Smooth muscle cell (in vitro differentiated cells): ENCODE data around the gene DGKQ. TPM values are rescaled to one million over a fixed set of nuclear protein-coding genes. Genes with fewer than 3 reads are reported as not detected.
A peak's percentile ranks its signal among the peaks of the same experiment; 100 is the strongest.

Experiments
- DNase-seq: peaks from one replicate; lab custom pipeline; 2025; ENCODE audit not compliant: unreplicated experiment; lab: John Stamatoyannopoulos, UW
- H2AFZ ChIP-seq: fragments of 200-600 bp; sonication (generic); 2 replicates; pipeline ENCODE4 v1.6.0; 2016; ENCODE audit warnings: antibody characterized with exemption, low read depth, mild to moderate bottlenecking
- H3F3A ChIP-seq: fragments of 200-600 bp; sonication (generic); 2 replicates; pipeline ENCODE4 v1.6.0; 2017; ENCODE audit warnings: antibody characterized with exemption, low read depth
- H3K27ac ChIP-seq: fragments of 200-600 bp; sonication (generic); 2 replicates; pipeline ENCODE4 v1.5.1; 2016; ENCODE audit warnings: low read depth, mild to moderate bottlenecking
- H3K27me3 ChIP-seq: fragments of 200-600 bp; sonication (generic); 2 replicates; pipeline ENCODE4 v1.6.1; 2016; ENCODE audit warnings: low read depth, mild to moderate bottlenecking
- H3K36me3 ChIP-seq: fragments of 200-600 bp; sonication (generic); 2 replicates; pipeline ENCODE4 v1.5.1; 2016; ENCODE audit warnings: low read depth
- H3K4me1 ChIP-seq: fragments of 200-600 bp; sonication (generic); 2 replicates; pipeline ENCODE4 v1.5.1; 2016; ENCODE audit warnings: low read depth
- H3K4me2 ChIP-seq: fragments of 200-600 bp; sonication (generic); 2 replicates; pipeline ENCODE4 v1.6.0; 2016; ENCODE audit warnings: mild to moderate bottlenecking
- H3K4me3 ChIP-seq: fragments of 200-600 bp; sonication (generic); 2 replicates; pipeline ENCODE4 v1.5.1; 2016; ENCODE audit warnings: mild to moderate bottlenecking
- H3K79me2 ChIP-seq: fragments of 200-600 bp; sonication (generic); 2 replicates; pipeline ENCODE4 v1.6.0; 2016; ENCODE audit warnings: low read depth, mild to moderate bottlenecking
- H3K9ac ChIP-seq: fragments of 200-600 bp; sonication (generic); 2 replicates; pipeline ENCODE4 v1.6.0; 2016; ENCODE audit warnings: low read depth
- H3K9me3 ChIP-seq: fragments of 200-600 bp; sonication (generic); replicated peaks from 2 replicates; pipeline ENCODE4 v1.5.1; 2016; ENCODE audit warnings: low read depth
- H4K20me1 ChIP-seq: fragments of 200-600 bp; sonication (generic); 2 replicates; pipeline ENCODE4 v1.6.0; 2016; ENCODE audit warnings: low read depth
- WGBS: methylation state at CpG from one replicate; pipeline ENCODE4 v1.1.7; 2016; ENCODE audit warnings: low lambda C conversion rate; 5-methylcytosine and 5-hydroxymethylcytosine counted together
- polyA plus RNA-seq: library from polyadenylated mRNA; unstranded; fragments of >200 nt; fragmentation: Nextera tagmentation; extraction: Ambion mirVana; gene quantifications from 2 replicates; pipeline ENCODE4 v1.2.1, GENCODE V29; 2016
- total RNA-seq: library from RNA; depleted of rRNA; stranded (reverse); fragments of >200 nt; gene quantifications from 2 replicates; pipeline ENCODE4 v1.2.3, GENCODE V29; 2014
- TF ChIP-seq, protein P1 (sequence below): fragments of 200-600 bp; sonication (generic); IDR thresholded peaks from 2 replicates; pipeline ENCODE4 v1.5.1; 2017; ENCODE audit warnings: borderline replicate concordance, mild to moderate bottlenecking, antibody characterized with exemption; ENCODE audit not compliant: insufficient read depth, poor library complexity, severe bottlenecking

DGKQ gene
- total and polyA plus RNA-seq, 2 experiments from 2014 or later, result 4.2 to 16.2 TPM

DNA sequence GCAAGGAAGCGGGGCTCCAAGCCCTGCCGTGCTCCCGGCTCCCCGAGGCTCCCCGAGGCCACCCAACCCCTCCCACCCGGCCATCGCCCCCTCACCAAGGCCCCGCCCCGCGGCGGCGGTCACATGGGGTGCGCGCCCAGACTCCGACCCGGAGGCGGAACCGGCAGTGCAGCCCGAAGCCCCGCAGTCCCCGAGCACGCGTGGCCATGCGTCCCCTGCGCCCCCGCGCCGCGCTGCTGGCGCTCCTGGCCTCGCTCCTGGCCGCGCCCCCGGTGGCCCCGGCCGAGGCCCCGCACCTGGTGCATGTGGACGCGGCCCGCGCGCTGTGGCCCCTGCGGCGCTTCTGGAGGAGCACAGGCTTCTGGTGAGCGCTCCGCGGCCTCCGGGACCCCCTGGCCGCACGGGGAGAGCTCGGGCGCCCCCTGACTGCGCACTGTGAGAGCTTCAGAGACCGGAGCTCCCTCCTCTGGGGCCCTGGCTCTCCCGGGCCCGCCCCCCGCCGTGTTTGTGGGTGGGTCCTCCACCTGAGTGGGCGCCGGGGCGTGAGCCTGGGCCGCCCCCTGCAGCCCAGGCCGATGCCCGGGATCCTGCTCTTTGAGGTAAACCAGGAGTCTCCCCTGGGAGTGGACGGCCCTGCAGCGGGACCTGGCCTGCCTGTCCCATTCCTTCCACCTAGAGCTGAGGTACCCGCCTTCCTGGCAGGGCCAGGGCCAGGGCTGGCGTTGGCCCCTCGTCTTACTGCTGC is 13.7 kb upstream of the DGKQ start, which contains the start of gene IDUA:
TSS of gene IDUA (plus strand) at position 166 of the 745 bp plus-strand sequence. CDS start at position 207, 41 bp downstream.
- Histone ChIP-seq H3K36me3 (no peaks in the 10 kb centered on the region), H2AFZ (peak within 1 kb of the TSS; percentile 93), H3K27ac (peak within 1 kb of the TSS; percentile 4), H3F3A (no peaks in the 10 kb centered on the region), H3K4me2 (peak within 1 kb of the TSS; percentile 90), H3K9me3 (no peaks in the 10 kb centered on the region), H3K4me1 (peaks cover 18% of the 10 kb centered on the region), H3K9ac (peak within 1 kb of the TSS; percentile 74), H4K20me1 (no peaks in the 10 kb centered on the region), H3K79me2 (no peaks in the 10 kb centered on the region), H3K4me3 (peak within 1 kb of the TSS; percentile 69), H3K27me3 (no peaks in the 10 kb centered on the region)
- WGBS, result 6% methylated on average over 39 of the region's 69 CpGs
- peak; percentile 78 for DNase-seq
- TF ChIP-seq, protein P1, sequence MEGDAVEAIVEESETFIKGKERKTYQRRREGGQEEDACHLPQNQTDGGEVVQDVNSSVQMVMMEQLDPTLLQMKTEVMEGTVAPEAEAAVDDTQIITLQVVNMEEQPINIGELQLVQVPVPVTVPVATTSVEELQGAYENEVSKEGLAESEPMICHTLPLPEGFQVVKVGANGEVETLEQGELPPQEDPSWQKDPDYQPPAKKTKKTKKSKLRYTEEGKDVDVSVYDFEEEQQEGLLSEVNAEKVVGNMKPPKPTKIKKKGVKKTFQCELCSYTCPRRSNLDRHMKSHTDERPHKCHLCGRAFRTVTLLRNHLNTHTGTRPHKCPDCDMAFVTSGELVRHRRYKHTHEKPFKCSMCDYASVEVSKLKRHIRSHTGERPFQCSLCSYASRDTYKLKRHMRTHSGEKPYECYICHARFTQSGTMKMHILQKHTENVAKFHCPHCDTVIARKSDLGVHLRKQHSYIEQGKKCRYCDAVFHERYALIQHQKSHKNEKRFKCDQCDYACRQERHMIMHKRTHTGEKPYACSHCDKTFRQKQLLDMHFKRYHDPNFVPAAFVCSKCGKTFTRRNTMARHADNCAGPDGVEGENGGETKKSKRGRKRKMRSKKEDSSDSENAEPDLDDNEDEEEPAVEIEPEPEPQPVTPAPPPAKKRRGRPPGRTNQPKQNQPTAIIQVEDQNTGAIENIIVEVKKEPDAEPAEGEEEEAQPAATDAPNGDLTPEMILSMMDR, result peak; percentile 32

DNA sequence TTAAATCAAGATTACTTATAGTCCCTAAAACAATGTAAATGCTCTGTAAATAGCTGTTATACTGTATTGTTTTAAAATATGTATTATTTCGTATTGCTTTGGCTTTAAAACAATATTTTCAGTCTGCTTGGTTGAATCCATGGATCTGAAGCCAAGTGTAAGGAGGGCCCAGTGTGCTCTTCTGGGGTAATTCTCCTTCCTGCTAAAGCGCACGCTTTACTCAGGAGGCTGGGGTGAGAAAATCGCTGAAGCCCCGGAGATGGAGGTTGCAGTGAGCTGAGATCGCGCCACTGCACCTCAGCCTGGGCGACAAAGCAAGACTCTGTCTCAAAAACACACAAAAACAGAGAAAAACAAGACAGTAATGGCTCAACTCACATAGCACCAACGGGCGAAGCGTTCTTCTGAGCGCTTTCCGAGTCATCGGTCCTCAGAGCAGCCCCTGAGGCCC is 13.1 kb upstream of the DGKQ start:
- Histone ChIP-seq H3K4me3 (peak overlapping the region; percentile 69), H3K79me2 (no peaks in the 10 kb centered on the region), H4K20me1 (no peaks in the 10 kb centered on the region), H2AFZ (peak overlapping the region; percentile 93), H3K9me3 (no peaks in the 10 kb centered on the region), H3K4me1 (peaks cover 18% of the 10 kb centered on the region), H3K9ac (peak overlapping the region; percentile 74), H3K4me2 (peak overlapping the region; percentile 90), H3K27me3 (no peaks in the 10 kb centered on the region), H3K27ac (no peak overlapping the region), H3K36me3 (no peaks in the 10 kb centered on the region), H3F3A (no peaks in the 10 kb centered on the region)
- TF ChIP-seq, protein P1, result no peak
- 10% methylated on average over 14 of the region's 14 CpGs for WGBS
- DNase-seq, result no peak

DNA sequence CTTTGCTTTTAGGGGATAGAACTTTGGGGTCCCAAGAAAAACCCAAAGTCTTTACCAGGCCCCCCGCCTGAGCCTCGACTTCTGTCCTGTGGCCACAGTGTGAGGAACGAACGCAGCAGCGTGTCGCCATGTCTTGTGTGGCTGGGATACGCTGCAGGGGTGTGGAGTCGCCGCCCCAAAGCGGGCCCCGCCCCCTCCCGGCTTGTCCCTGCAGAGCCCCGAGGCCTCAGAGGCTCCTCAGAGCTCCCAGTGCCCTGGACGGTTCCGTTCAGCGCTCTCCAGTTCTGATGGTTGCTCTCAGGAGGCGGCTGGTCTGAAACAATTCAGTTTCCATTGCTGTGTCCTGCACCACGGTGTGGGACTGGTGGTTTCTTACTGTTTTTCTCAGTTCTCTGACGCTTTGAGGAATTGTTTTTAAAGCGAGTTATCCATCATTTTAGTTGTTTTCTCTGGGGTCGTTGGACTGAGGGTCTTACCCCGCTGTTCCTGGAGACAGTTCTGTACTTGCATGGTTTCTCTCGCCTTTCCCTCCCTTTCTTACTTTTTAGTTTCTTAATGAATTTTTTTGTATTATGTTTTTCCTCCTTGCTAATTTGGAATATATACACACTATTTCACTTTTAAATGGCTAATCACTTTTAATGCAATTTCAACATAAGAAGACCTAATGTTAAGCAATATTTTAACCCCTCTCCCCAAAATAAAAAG is 11.9 kb upstream of the DGKQ start:
- 32% methylated on average over 16 of the region's 23 CpGs for WGBS
- Histone ChIP-seq H3K4me3 (peak overlapping the region; percentile 45), H3K36me3 (no peaks in the 10 kb centered on the region), H3K27me3 (no peaks in the 10 kb centered on the region), H3K4me1 (peaks cover 18% of the 10 kb centered on the region), H3K4me2 (peak overlapping the region; percentile 90), H2AFZ (peak overlapping the region; percentile 81), H3K79me2 (no peaks in the 10 kb centered on the region), H4K20me1 (no peaks in the 10 kb centered on the region), H3K9ac (no peak overlapping the region), H3F3A (no peaks in the 10 kb centered on the region), H3K9me3 (no peaks in the 10 kb centered on the region), H3K27ac (no peak overlapping the region)
- TF ChIP-seq, protein P1, result no peak
- peak; percentile 32 for DNase-seq
